ENCODE data around the gene CIAO2A. TPM values are rescaled to one million over a fixed set of nuclear protein-coding genes. Genes with fewer than 3 reads are reported as not detected.
"Not testable (repeated sequence)": the region's sequence is repeated elsewhere in the genome, so short reads cannot be mapped to it uniquely, and the experiment has no call there.

CIAO2A gene
- total RNA-seq, 1 donor from 2014 or later, result 39.3 TPM

- Mint-ChIP-seq H3K4me1 (no peaks in the 10 kb centered on the region), H3K36me3 (peaks cover 34% of the 10 kb centered on the region), H3K27me3 (ENCODE audit: low read depth) (no peaks in the 10 kb centered on the region), H3K9me3 (no peaks in the 10 kb centered on the region), H3K27ac (no peak overlapping the region), H3K4me3 (no peak overlapping the region)
- DNase-seq (ENCODE audit: low spot score in 2 of 2, unreplicated experiment in 2 of 2), result no peak
- no peak for TF ChIP-seq CTCF (IDR thresholded peaks at IDR 0.05; ENCODE audit: unreplicated experiment)
Measured at GRCh38 chr15:64121614-64122013, 28.0 kb upstream of the CIAO2A start.

- not testable (repeated sequence) for H3K4me3 Mint-ChIP-seq; H3K27ac Mint-ChIP-seq; H3K4me1 Mint-ChIP-seq; H3K9me3 Mint-ChIP-seq; DNase-seq (ENCODE audit: low spot score in 2 of 2, unreplicated experiment in 2 of 2); H3K27me3 Mint-ChIP-seq (ENCODE audit: low read depth)
- H3K36me3 Mint-ChIP-seq, result peaks cover 28% of the 10 kb centered on the region
Measured at GRCh38 chr15:64120322-64120721, 26.7 kb upstream of the CIAO2A start.

GRCh38 chr15:64117759-64118487 is 24.3 kb upstream of the CIAO2A start:
- H3K9me3 Mint-ChIP-seq, result no peaks in the 10 kb centered on the region
- H3K4me3 Mint-ChIP-seq, result no peak overlapping the region
- H3K36me3 Mint-ChIP-seq, result peaks cover 29% of the 10 kb centered on the region
- H3K4me1 Mint-ChIP-seq, result no peaks in the 10 kb centered on the region
- no peak overlapping the region for H3K27ac Mint-ChIP-seq
- no peaks in the 10 kb centered on the region for H3K27me3 Mint-ChIP-seq (ENCODE audit: low read depth)
- DNase-seq (ENCODE audit: low spot score in 2 of 2, unreplicated experiment in 2 of 2), result no peak
- no peak for TF ChIP-seq CTCF (IDR thresholded peaks at IDR 0.05; ENCODE audit: unreplicated experiment)

GRCh38 chr15:64112904-64113303 is 19.3 kb upstream of the CIAO2A start:
- DNase-seq (ENCODE audit: low spot score in 2 of 2, unreplicated experiment in 2 of 2), result no peak
- Mint-ChIP-seq H3K27ac (no peak overlapping the region), H3K9me3 (no peaks in the 10 kb centered on the region), H3K4me3 (no peak overlapping the region), H3K27me3 (ENCODE audit: low read depth) (no peaks in the 10 kb centered on the region), H3K36me3 (peaks cover 14% of the 10 kb centered on the region), H3K4me1 (no peaks in the 10 kb centered on the region)
- TF ChIP-seq CTCF (IDR thresholded peaks at IDR 0.05; ENCODE audit: unreplicated experiment), result no peak

GRCh38 chr15:64112073-64112772 is 18.6 kb upstream of the CIAO2A start:
- TF ChIP-seq CTCF (IDR thresholded peaks at IDR 0.05; ENCODE audit: unreplicated experiment), result no peak
- H3K27ac Mint-ChIP-seq, result no peak overlapping the region
- H3K36me3 Mint-ChIP-seq, result peaks cover 12% of the 10 kb centered on the region
- DNase-seq (ENCODE audit: low spot score in 2 of 2, unreplicated experiment in 2 of 2), result no peak
- H3K4me3 Mint-ChIP-seq, result no peak overlapping the region
- H3K4me1 Mint-ChIP-seq, result no peaks in the 10 kb centered on the region
- H3K27me3 Mint-ChIP-seq (ENCODE audit: low read depth), result no peaks in the 10 kb centered on the region
- no peaks in the 10 kb centered on the region for H3K9me3 Mint-ChIP-seq

- Mint-ChIP-seq H3K9me3 (no peaks in the 10 kb centered on the region), H3K27ac (no peak overlapping the region)
Measured at GRCh38 chr15:64111679-64112050, 18.0 kb upstream of the CIAO2A start.

More at GRCh38 chr15:64111679-64112050, 18.0 kb upstream of the CIAO2A start:
- no peak overlapping the region for H3K4me3 Mint-ChIP-seq
- DNase-seq (ENCODE audit: low spot score in 2 of 2, unreplicated experiment in 2 of 2), result no peak
- no peaks in the 10 kb centered on the region for H3K4me1 Mint-ChIP-seq
- no peak for TF ChIP-seq CTCF (IDR thresholded peaks at IDR 0.05; ENCODE audit: unreplicated experiment)
- H3K27me3 Mint-ChIP-seq (ENCODE audit: low read depth), result no peaks in the 10 kb centered on the region
- H3K36me3 Mint-ChIP-seq, result peaks cover 12% of the 10 kb centered on the region

Data from mesothelial cell of epicardium (in vitro differentiated cells).